Prostate gland (tissue), 2 donors: ENCODE results near the gene ZNF134. TPM values are rescaled to one million over a fixed set of nuclear protein-coding genes. Genes with fewer than 3 reads are reported as not detected.

Source experiments
- DNase-seq: peaks from one replicate; pipeline ENCODE4 v3.0.0-alpha.2; 2019; ENCODE audit warnings: low spot score
- H3K27ac ChIP-seq, 2 donors: fragments of 200-600 bp; sonication (generic); 2 replicates each; pipeline ENCODE4 v1.5.1; 2017 to 2019
- H3K27me3 ChIP-seq: fragments of 200-600 bp; sonication (generic); replicated peaks from 2 replicates; pipeline ENCODE4 v1.5.1; 2019; ENCODE audit not compliant: insufficient read depth
- H3K36me3 ChIP-seq, 2 donors: fragments of 200-600 bp; sonication (generic); 1 replicate in 1 of 2; 2 replicates in 1 of 2; pipeline versions ENCODE4 v1.5.1 to v1.8.1; 2017 to 2019
- H3K4me1 ChIP-seq: fragments of 200-600 bp; sonication (generic); replicated peaks from 2 replicates; pipeline ENCODE4 v1.5.1; 2019
- H3K4me3 ChIP-seq, 2 donors: fragments of 200-600 bp; sonication (generic); 2 replicates each; pipeline ENCODE4 v1.5.1; 2017 to 2019
- H3K9me3 ChIP-seq: fragments of 200-600 bp; sonication (generic); 2 replicates; pipeline ENCODE4 v1.5.1; 2017
- CTCF ChIP-seq, 4 experiments: fragments of 200-600 bp in 2 of 4; fragments of 450-650 bp in 2 of 4; sonication (generic) in 2 of 4; IDR thresholded peaks; 1 replicate in 3 of 4; 2 replicates in 1 of 4; pipeline ENCODE4 v1.5.1; 2016 to 2019; ENCODE audit warnings: antibody characterized with exemption in 4 of 4, mild to moderate bottlenecking in 2 of 4, moderate library complexity in 2 of 4
- POLR2A ChIP-seq: fragments of 450-650 bp; IDR thresholded peaks from one replicate; pipeline ENCODE4 v1.6.1; 2016; ENCODE audit warnings: antibody characterized with exemption, mild to moderate bottlenecking
- POLR2AphosphoS5 ChIP-seq: sonication (generic); formaldehyde crosslinking; IDR thresholded peaks from one replicate; pipeline ENCODE4 v1.6.1; 2017; ENCODE audit warnings: antibody characterized with exemption
- WGBS: methylation state at CpG from one replicate; pipeline ENCODE4 v1.1.5; 2018; 5-methylcytosine and 5-hydroxymethylcytosine counted together
- intact Hi-C: fragments of 100-400 bp; cut with DNase I; formaldehyde crosslinking; loops from one replicate; pipeline ENCODE4 v1.14.2; 2022
- total RNA-seq, 2 donors: library from RNA; depleted of rRNA; stranded (reverse); fragments of >200 nt; gene quantifications; one replicate each; pipeline ENCODE4 v1.1.0, GENCODE V29; 2016

The ZNF134 gene
- total RNA-seq, 2 donors from 2014 or later, result 18.3 to 25.8 TPM

GRCh38 chr19:57648331-57649003, 34.4 kb downstream of the ZNF134 start:
- Histone ChIP-seq H3K36me3 (no peaks in the 10 kb centered on the region), H3K27me3 (no peaks in the 10 kb centered on the region), H3K4me1 (no peaks in the 10 kb centered on the region), H3K4me3 (no peak overlapping the region), H3K27ac (no peak overlapping the region), H3K9me3 (no peaks in the 10 kb centered on the region)
- TF ChIP-seq CTCF (IDR thresholded peaks at IDR 0.05) (no peak), POLR2A (no peak), POLR2AphosphoS5 (no peak)
- intact Hi-C loops, result no loop called here
- DNase-seq, result no peak
- WGBS, result 47% methylated on average over 6 of the region's 6 CpGs

- H3K36me3 ChIP-seq, result no peaks in the 10 kb centered on the region
- no peak overlapping the region for H3K4me3 ChIP-seq
- H3K9me3 ChIP-seq, result no peaks in the 10 kb centered on the region
- intact Hi-C loops, result no loop called here
- H3K4me1 ChIP-seq, result no peaks in the 10 kb centered on the region
- no peaks in the 10 kb centered on the region for H3K27me3 ChIP-seq
- WGBS, result 25% methylated on average over 6 of the region's 6 CpGs
- no peak overlapping the region for H3K27ac ChIP-seq
- TF ChIP-seq POLR2AphosphoS5 (no peak), POLR2A (no peak), CTCF (IDR thresholded peaks at IDR 0.05) (no peak)
- DNase-seq, result no peak
Observed at GRCh38 chr19:57651654-57651996, 37.6 kb downstream of the ZNF134 start.

- Histone ChIP-seq H3K27ac (no peak overlapping the region), H3K4me1 (no peaks in the 10 kb centered on the region), H3K36me3 (no peaks in the 10 kb centered on the region), H3K4me3 (no peak overlapping the region), H3K27me3 (no peaks in the 10 kb centered on the region), H3K9me3 (no peaks in the 10 kb centered on the region)
- DNase-seq, result no peak
- 89% methylated on average over 2 of the region's 2 CpGs for WGBS
- TF ChIP-seq POLR2AphosphoS5, result no peak
- no peak for TF ChIP-seq POLR2A
- TF ChIP-seq CTCF (IDR thresholded peaks at IDR 0.05), result no peak
- intact Hi-C loops, result no loop called here
Observed at GRCh38 chr19:57653689-57654088, 39.6 kb downstream of the ZNF134 start.

GRCh38 chr19:57655443-57655842, 41.4 kb downstream of the ZNF134 start:
- H3K4me1 ChIP-seq, result no peaks in the 10 kb centered on the region
- no peak overlapping the region for H3K27ac ChIP-seq
- H3K9me3 ChIP-seq, result no peaks in the 10 kb centered on the region
- no peak for DNase-seq
- intact Hi-C loops, result no loop called here
- no peak overlapping the region for H3K4me3 ChIP-seq
- H3K27me3 ChIP-seq, result no peaks in the 10 kb centered on the region
- H3K36me3 ChIP-seq, result no peaks in the 10 kb centered on the region
- 95% methylated on average over 1 of the region's 1 CpG for WGBS
- no peak for TF ChIP-seq POLR2AphosphoS5
- no peak for TF ChIP-seq POLR2A
- TF ChIP-seq CTCF (IDR thresholded peaks at IDR 0.05), result no peak

GRCh38 chr19:57656346-57656745, 42.3 kb downstream of the ZNF134 start:
- TF ChIP-seq POLR2A, result no peak
- TF ChIP-seq CTCF (IDR thresholded peaks at IDR 0.05), result no peak
- no peak for TF ChIP-seq POLR2AphosphoS5
- DNase-seq, result no peak
- WGBS, result 85% methylated on average over 1 of the region's 1 CpG
- H3K4me1 ChIP-seq, result no peaks in the 10 kb centered on the region
- H3K9me3 ChIP-seq, result no peaks in the 10 kb centered on the region
- intact Hi-C loops, result no loop called here
- H3K27me3 ChIP-seq, result no peaks in the 10 kb centered on the region
- no peak overlapping the region for H3K4me3 ChIP-seq
- no peak overlapping the region for H3K27ac ChIP-seq
- no peaks in the 10 kb centered on the region for H3K36me3 ChIP-seq
